Measurements from ENCODE around the gene FEZ2. TPM values are rescaled to one million over a fixed set of nuclear protein-coding genes. Genes with fewer than 3 reads are reported as not detected.

FEZ2 gene
- total and polyA plus RNA-seq, 2 of the 8 experiments (the other 6 are each of a cell fraction or from before 2014, with no cell fraction given): 7.5 to 16.4 TPM

DNA sequence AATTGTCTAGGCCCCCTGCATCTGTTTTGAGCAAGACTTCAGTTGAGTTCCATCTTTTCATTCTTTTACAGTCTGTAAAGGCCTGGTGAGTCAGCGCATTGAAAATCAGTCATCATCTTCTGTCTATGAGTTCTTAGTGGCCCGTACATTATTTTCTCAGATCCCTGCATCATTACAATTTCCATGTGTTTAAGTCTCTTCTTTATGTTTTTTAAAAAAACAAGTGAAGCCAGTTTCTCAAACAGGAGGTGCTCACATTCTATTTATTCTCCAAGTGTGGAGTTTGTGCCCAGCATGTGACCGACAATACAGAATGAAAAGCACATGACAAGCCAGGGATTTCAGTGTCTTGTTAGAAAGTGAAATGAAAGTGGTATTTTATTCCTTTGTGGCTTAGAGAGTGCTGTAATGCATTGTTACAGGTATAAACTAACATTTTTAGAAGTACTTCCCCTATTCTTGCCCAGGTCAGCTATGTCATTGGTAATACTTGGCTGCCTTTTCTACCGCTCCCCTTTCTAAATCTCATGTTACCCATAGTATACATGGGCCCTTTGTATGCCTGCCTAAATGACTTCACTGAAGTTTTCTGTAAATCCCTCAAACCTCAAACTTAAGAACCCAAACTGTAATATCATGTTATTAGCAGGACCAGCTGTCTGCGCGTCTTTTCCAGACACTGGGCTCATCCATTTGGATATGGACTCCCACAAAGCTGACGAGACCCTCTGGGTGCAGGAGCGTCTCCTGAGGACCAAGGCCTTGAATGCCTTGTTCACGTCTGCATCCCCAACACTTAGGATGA is 67.6 kb downstream of the FEZ2 start:
- Histone ChIP-seq H4K8ac (ENCODE audit: extremely low read depth, insufficient read depth, low read length) (no peak overlapping the region), H2BK15ac (ENCODE audit: low read length) (no peak overlapping the region), H2AK5ac (ENCODE audit: low read depth, low read length) (no peak overlapping the region), H3K4ac (replicated peaks; ENCODE audit: insufficient read length, low read depth, low read length) (no peak overlapping the region), H2AFZ (ENCODE audit: low read length) (no peak overlapping the region), H3K9me3 (ENCODE audit: insufficient read depth in 2 of 2, low read depth in 1 of 2, low read length in 1 of 2) (no peaks in the 10 kb centered on the region), H4K20me1 (replicated peaks in 1 of 2; ENCODE audit: control insufficient read depth in 1 of 2, insufficient read depth in 2 of 2, low read length in 2 of 2) (peaks cover 0 to 2% of the 10 kb centered on the region in 2 experiments), H3K14ac (ENCODE audit: insufficient read length) (no peak overlapping the region), H4K91ac (replicated peaks; ENCODE audit: insufficient read length, low read length) (no peak overlapping the region), H2BK12ac (ENCODE audit: low read depth, low read length) (no peak overlapping the region), H3K79me1 (ENCODE audit: low read depth, low read length) (no peaks in the 10 kb centered on the region), H3K4me3 (ENCODE audit: extremely low read depth in 1 of 4, insufficient read depth in 2 of 4, low read depth in 3 of 4, low read length in 4 of 4) (no peak overlapping the region), H3K36me3 (ENCODE audit: control insufficient read depth in 2 of 4, insufficient read depth in 4 of 4, low read length in 3 of 4) (peaks cover 0 to 4% (median 0%) of the 10 kb centered on the region in 4 experiments; a peak in 3 of 8 replicates), H3K27ac (ENCODE audit: low read depth, low read length) (no peak overlapping the region), H2BK5ac (ENCODE audit: low read depth, low read length) (no peak overlapping the region), H2BK20ac (ENCODE audit: low read length) (no peak overlapping the region), H3K79me2 (ENCODE audit: control insufficient read depth in 1 of 2, insufficient read depth in 2 of 2, low read length in 2 of 2) (no peaks in the 10 kb centered on the region), H3K23ac (ENCODE audit: insufficient read length) (no peak overlapping the region), H3K4me2 (ENCODE audit: insufficient read depth in 1 of 2, low read depth in 2 of 2, low read length in 2 of 2) (no peak overlapping the region), H3K18ac (ENCODE audit: extremely low read depth, low read length) (no peak overlapping the region), H3K9ac (replicated peaks in 1 of 4; ENCODE audit: extremely low read depth in 1 of 4, low read depth in 3 of 4, low read length in 3 of 4) (no peak overlapping the region), H3K56ac (replicated peaks; ENCODE audit: insufficient read length, low read depth, low read length) (no peak overlapping the region), H3K23me2 (ENCODE audit: low read depth, low read length) (no peaks in the 10 kb centered on the region; the same call in 1 of the 2 replicates), H4K5ac (ENCODE audit: insufficient read length, low read depth, low read length) (no peak overlapping the region), H2BK120ac (replicated peaks; ENCODE audit: low read depth, low read length) (no peak overlapping the region), H3K4me1 (replicated peaks in 1 of 4; ENCODE audit: control insufficient read depth in 3 of 4, insufficient read depth in 4 of 4, low read length in 3 of 4) (no peaks in the 10 kb centered on the region), H3K27me3 (replicated peaks in 1 of 4; ENCODE audit: control insufficient read depth in 3 of 4, extremely low read depth in 1 of 4, insufficient read depth in 3 of 4, low read length in 3 of 4) (no peaks in the 10 kb centered on the region)
- DNase-seq (ENCODE audit: low read depth in 1 of 2, low spot score in 2 of 2) (no peak), FAIRE-seq (no peak)
- TF ChIP-seq CHD2 (IDR thresholded peaks at IDR 0.05; ENCODE audit: low read length): no peak
- no peak for TF ChIP-seq ZNF274 (IDR thresholded peaks at IDR 0.05; ENCODE audit: borderline replicate concordance, extremely low read depth, low read length)
- TF ChIP-seq BRCA1 (IDR thresholded peaks at IDR 0.05; ENCODE audit: low read depth, low read length): no peak
- TF ChIP-seq TAF1 (IDR thresholded peaks at IDR 0.05; ENCODE audit: low read depth, low read length): no peak
- no peak for TF ChIP-seq TAF7 (optimal IDR thresholded peaks at IDR 0.05; ENCODE audit: borderline replicate concordance, low read depth, low read length)
- TF ChIP-seq TEAD4 (IDR thresholded peaks at IDR 0.05; ENCODE audit: low read depth, low read length): no peak
- TF ChIP-seq SIRT6 (IDR thresholded peaks at IDR 0.05; ENCODE audit: low read length): no peak
- TF ChIP-seq RNF2 (IDR thresholded peaks at IDR 0.05; ENCODE audit: borderline replicate concordance, low read depth, low read length, missing control alignments, poor library complexity, severe bottlenecking): no peak
- TF ChIP-seq ASH2L (IDR thresholded peaks at IDR 0.05; ENCODE audit: low read length): no peak
- no peak for TF ChIP-seq RFX5 (IDR thresholded peaks at IDR 0.05; ENCODE audit: borderline replicate concordance, low read depth, low read length)
- no peak for TF ChIP-seq JUND (IDR thresholded peaks at IDR 0.05; ENCODE audit: low read length)
- no peak for TF ChIP-seq RAD21 (IDR thresholded peaks at IDR 0.05 in 1 of 2, conservative IDR thresholded peaks at IDR 0.05 in 1 of 2; ENCODE audit: low read depth in 2 of 2, low read length in 2 of 2)
- POLR2A ChIA-PET (ENCODE audit: partially characterized antibody): interaction anchor here (1.1 kb wide), 1 partner anchor 26 kb away, joined by 3 read pairs; no protein-coding TSS in a partner anchor
- CTCF ChIA-PET (ENCODE audit: partially characterized antibody): interaction anchor here (0.7 to 1.6 kb wide), 13 partner anchors 10 to 259 kb away, joined by 3 to 7 read pairs (median 3); no protein-coding TSS in a partner anchor
- 89% methylated on average over 9 of the region's 9 CpGs; no CpG with 5 or more reads in 1 of the 2 experiments for WGBS, 2 experiments (ENCODE audit: extremely low coverage in 1 of 2, insufficient coverage in 1 of 2, insufficient read length in 1 of 2, insufficient replicate concordance in 2 of 2, low coverage in 1 of 2, low lambda C conversion rate in 2 of 2, missing lambda C conversion rate in 1 of 2)
